ENCODE results near the gene LRP2BP.

GRCh38 chr4:185341841-185342240 is 53.9 kb downstream of the LRP2BP start:
- no peak for TF ChIP-seq CTCF (IDR thresholded peaks at IDR 0.05)
- TF ChIP-seq POLR2A (IDR thresholded peaks at IDR 0.05): no peak
- TF ChIP-seq EP300 (IDR thresholded peaks at IDR 0.05): no peak
